ENCODE results near the gene GALNS.

The GALNS gene

DNA sequence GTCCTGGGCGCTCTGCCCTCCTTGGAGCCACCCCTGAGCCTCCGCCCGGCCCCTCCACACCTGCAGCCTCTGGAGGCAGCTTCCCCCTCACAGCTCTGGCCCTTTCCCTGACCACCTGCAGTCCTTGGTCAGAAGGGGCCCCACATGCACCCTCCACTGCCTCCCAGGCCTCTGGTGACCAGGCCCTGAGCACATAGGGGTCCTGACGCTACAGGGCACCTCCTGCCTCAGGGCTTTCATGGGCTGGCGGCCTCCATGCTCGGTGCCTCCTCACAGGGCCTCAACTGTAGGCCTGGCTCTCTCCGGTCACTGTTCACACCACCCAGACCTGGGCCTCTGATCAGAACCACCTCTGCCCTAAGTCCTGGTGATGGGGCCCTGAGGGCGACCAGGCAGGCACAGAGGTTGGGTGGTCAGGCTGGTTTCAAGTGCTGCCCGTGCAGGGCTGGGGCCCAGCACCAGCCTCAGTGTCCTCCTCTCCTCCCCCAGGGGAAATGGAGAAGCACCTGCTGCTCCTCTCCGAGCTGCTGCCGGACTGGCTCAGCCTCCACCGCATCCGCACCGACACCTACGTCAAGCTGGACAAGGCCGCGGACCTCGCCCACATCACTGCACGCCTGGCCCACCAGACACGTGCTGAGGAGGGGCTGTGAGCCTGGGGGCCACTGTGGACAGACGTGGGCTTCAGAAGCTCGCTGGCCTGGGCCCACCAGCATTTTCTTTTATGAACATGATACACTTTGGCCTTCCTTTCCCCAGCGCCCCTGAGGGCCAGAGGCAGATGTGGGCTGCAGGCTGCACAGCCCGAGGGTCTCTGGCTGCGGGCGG is 48.9 kb downstream of the GALNS start:
- H3K9me3 ChIP-seq (ENCODE audit: low read depth, low read length): no peaks in the 10 kb centered on the region
- TF ChIP-seq POLR2AphosphoS5 (IDR thresholded peaks at IDR 0.05; ENCODE audit: borderline replicate concordance, low read depth, low read length): no peak
- TF ChIP-seq FOXP2 (optimal IDR thresholded peaks at IDR 0.05; ENCODE audit: control extremely low read depth, extremely low read length, insufficient read depth): no peak
- TF ChIP-seq EZH2 (IDR thresholded peaks at IDR 0.05): no peak
- H3K27ac ChIP-seq: no peak overlapping the region
- no peak overlapping the region for H3K9ac ChIP-seq (ENCODE audit: insufficient read length)
- H3K4me3 ChIP-seq: no peak overlapping the region
- peaks cover 33% of the 10 kb centered on the region; the same call in 1 of the 2 replicates for H3K36me3 ChIP-seq (ENCODE audit: insufficient read depth, low read length)
- no peak for DNase-seq (ENCODE audit: low read depth, low spot score)

DNA sequence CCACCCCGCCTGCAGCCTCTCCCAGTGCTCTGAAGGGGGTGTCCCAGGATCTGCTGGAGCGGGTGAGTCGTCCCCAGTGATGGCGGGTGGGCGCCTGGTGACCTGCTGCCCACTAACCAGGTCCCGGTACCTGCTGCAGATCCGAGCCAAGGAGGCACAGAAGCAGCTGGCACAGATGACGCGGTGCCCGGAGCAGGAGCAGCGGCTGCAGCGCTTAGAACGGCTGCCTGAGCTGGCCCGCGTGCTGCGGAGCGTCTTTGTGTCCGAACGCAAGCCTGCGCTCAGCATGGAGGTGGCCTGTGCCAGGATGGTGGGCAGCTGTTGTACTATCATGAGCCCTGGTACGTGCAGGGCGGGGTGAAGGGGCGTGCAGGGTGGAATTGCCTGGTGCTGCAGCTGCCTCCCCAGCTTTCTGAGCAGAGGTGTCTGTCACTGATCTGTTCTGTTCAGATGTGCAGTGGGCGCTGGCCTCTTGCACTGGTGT is 49.6 kb downstream of the GALNS start:
- no peak overlapping the region for H3K9ac ChIP-seq (ENCODE audit: insufficient read length)
- H3K27ac ChIP-seq: no peak overlapping the region
- no peak for DNase-seq (ENCODE audit: low read depth, low spot score)
- no peaks in the 10 kb centered on the region for H3K9me3 ChIP-seq (ENCODE audit: low read depth, low read length)
- no peak for TF ChIP-seq FOXP2 (optimal IDR thresholded peaks at IDR 0.05; ENCODE audit: control extremely low read depth, extremely low read length, insufficient read depth)
- TF ChIP-seq EZH2 (IDR thresholded peaks at IDR 0.05): no peak
- no peak for TF ChIP-seq POLR2AphosphoS5 (IDR thresholded peaks at IDR 0.05; ENCODE audit: borderline replicate concordance, low read depth, low read length)
- peaks cover 33% of the 10 kb centered on the region; the same call in 1 of the 2 replicates for H3K36me3 ChIP-seq (ENCODE audit: insufficient read depth, low read length)
- no peak overlapping the region for H3K4me3 ChIP-seq

DNA sequence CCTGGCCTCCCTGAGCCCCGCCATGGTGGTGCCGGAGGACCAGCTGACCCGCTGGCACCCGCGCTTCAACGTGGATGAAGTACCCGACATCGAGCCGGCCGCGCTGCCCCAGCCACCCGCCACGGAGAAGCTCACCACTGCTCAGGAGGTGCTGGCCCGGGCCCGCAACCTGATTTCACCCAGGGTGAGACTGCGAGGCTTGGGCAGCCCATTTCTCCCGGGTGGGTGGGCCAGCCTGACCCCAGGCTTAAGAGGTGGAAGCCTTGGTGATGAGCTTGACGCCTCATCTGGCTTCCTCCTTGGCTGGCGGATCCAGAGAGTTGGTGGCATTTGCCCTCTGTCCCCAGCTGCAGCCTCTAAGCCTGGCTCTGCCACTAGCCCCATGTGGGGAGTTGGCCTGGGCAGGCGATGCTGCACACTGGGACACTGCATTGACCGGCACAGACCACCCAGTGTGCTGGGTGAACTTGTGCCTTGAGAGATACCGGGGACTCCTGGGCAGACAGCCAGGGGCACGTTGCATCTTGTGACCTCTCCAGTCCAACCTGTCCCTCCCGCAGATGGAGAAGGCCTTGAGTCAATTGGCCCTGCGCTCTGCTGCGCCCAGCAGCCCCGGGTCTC is 50.1 kb downstream of the GALNS start:
- Histone ChIP-seq H3K9ac (ENCODE audit: insufficient read length) (no peak overlapping the region), H3K36me3 (ENCODE audit: insufficient read depth, low read length) (peaks cover 33% of the 10 kb centered on the region; the same call in 1 of the 2 replicates), H3K27ac (no peak overlapping the region), H3K9me3 (ENCODE audit: low read depth, low read length) (no peaks in the 10 kb centered on the region), H3K4me3 (no peak overlapping the region)
- no peak for DNase-seq (ENCODE audit: low read depth, low spot score)
- TF ChIP-seq FOXP2 (optimal IDR thresholded peaks at IDR 0.05; ENCODE audit: control extremely low read depth, extremely low read length, insufficient read depth) (no peak), POLR2AphosphoS5 (IDR thresholded peaks at IDR 0.05; ENCODE audit: borderline replicate concordance, low read depth, low read length) (no peak), EZH2 (IDR thresholded peaks at IDR 0.05) (no peak)

DNA sequence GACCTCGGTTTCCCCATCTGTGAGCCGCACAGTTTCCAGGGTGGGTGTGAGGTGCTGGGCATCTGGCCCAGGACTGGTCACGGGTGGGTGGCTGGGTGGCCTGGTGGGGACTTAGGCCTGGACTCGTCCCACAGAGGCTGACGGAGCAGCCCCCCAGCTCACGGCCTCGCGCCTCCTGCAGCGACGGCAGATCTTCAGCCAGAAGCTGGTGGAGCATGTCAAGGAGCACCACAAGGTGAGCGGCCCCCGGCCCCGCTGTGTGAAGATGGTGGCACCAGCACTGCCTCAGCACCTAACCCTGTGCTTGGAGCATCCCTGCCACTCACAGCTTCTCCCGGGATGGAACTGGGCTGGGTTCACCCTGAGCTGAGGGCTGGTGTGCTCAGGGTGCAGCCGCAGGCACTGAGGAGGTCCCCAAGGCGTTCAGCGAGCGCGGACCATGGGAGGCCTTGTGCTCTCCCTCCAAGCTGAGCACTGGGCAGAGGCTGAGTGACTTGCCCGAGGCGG is 50.8 kb downstream of the GALNS start:
- no peak overlapping the region for H3K4me3 ChIP-seq
- H3K27ac ChIP-seq: no peak overlapping the region
- H3K9ac ChIP-seq (ENCODE audit: insufficient read length): no peak overlapping the region
- no peak for DNase-seq (ENCODE audit: low read depth, low spot score)
- TF ChIP-seq EZH2 (IDR thresholded peaks at IDR 0.05) (no peak), FOXP2 (optimal IDR thresholded peaks at IDR 0.05; ENCODE audit: control extremely low read depth, extremely low read length, insufficient read depth) (no peak), POLR2AphosphoS5 (IDR thresholded peaks at IDR 0.05; ENCODE audit: borderline replicate concordance, low read depth, low read length) (no peak)
- peaks cover 33% of the 10 kb centered on the region; the same call in 1 of the 2 replicates for H3K36me3 ChIP-seq (ENCODE audit: insufficient read depth, low read length)
- H3K9me3 ChIP-seq (ENCODE audit: low read depth, low read length): no peaks in the 10 kb centered on the region

DNA sequence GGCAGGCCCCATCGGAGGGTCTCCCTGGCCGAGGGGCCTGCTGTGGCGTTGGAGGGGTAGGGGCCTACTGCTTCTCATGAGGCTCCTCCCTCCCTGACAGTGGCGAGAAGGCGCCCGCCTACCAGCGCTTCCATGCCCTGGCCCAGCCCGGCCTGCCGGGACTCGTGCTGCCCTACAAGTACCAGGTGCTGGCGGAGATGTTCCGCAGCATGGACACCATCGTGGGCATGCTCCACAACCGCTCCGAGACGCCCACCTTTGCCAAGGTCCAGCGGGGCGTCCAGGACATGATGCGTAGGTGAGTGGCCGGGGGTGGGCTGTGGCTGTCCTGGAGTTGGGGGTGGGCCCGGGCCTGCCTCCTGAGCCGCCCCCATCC is 51.4 kb downstream of the GALNS start:
- Histone ChIP-seq H3K9ac (ENCODE audit: insufficient read length) (no peak overlapping the region), H3K9me3 (ENCODE audit: low read depth, low read length) (no peaks in the 10 kb centered on the region), H3K27ac (no peak overlapping the region), H3K4me3 (peak overlapping the region; percentile 78), H3K36me3 (ENCODE audit: insufficient read depth, low read length) (peaks cover 33% of the 10 kb centered on the region; the same call in 1 of the 2 replicates)
- TF ChIP-seq FOXP2 (optimal IDR thresholded peaks at IDR 0.05; ENCODE audit: control extremely low read depth, extremely low read length, insufficient read depth): no peak
- DNase-seq (ENCODE audit: low read depth, low spot score): no peak

DNA sequence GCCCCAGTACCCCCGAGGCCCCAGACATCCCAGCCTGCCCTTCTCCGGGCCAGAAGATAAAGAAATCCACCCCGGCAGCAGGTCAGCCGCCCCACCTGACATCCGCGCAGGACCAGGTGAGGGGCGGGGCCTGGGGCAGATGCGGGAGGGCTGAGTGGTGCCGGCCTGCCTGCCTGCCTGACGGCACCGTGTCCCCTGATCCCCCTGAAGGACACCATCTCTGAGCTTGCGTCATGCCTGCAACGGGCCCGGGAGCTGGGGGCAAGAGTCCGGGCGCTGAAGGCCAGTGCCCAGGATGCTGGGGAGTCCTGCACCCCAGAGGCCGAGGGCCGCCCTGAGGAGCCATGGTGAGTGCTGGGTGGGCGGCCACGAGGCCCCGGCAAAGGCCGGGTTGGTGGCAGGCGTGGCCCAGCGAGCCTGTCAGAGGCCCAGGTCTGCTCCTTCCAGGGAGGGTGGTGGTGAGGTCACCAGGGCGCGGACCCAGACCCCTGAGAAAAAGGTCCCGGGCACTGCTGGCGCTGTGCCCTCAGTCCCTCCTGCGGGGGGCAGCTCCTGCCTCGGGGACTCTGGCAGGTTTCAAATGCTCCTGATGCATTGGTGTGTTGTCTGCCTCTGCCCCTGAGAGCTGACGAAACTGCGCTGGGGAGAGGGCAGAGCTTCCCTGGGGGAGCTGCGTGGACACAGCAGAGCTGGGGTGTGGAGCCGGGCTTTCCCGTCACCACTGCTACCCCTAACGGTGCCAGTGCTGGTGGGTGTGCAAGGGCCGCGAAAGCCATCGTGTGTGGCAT is 52.0 kb downstream of the GALNS start:
- no peaks in the 10 kb centered on the region for H3K9me3 ChIP-seq (ENCODE audit: low read depth, low read length)
- no peak overlapping the region for H3K27ac ChIP-seq
- H3K36me3 ChIP-seq (ENCODE audit: insufficient read depth, low read length): peaks cover 33% of the 10 kb centered on the region; the same call in 1 of the 2 replicates
- no peak for DNase-seq (ENCODE audit: low read depth, low spot score)
- H3K4me3 ChIP-seq: peak overlapping the region; percentile 78
- TF ChIP-seq FOXP2 (optimal IDR thresholded peaks at IDR 0.05; ENCODE audit: control extremely low read depth, extremely low read length, insufficient read depth) (no peak), EZH2 (IDR thresholded peaks at IDR 0.05) (no peak), POLR2AphosphoS5 (IDR thresholded peaks at IDR 0.05; ENCODE audit: borderline replicate concordance, low read depth, low read length) (no peak; the same call in 1 of the 2 replicates)
- H3K9ac ChIP-seq (ENCODE audit: insufficient read length): peak overlapping the region; percentile 76

DNA sequence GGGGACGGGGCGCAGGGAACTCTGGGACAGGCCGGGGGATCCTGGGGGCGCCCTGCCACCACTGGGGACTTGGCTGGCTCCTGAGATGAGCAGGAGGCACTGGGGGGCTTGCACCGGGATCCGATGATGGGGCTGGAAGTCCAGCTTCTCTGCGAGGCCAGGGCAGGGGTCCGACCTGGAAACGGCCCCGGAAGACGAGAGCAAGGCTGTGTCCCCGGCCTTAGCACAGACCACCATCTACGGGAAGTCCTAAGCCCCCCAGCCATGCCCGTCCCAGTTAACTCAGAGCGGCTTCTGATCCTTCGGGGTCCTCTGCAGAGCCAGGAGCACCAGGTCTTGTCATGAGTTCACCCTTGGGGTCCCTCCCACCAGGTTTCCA is 52.6 kb downstream of the GALNS start:
- Histone ChIP-seq H3K9ac (ENCODE audit: insufficient read length) (peak overlapping the region; percentile 76), H3K9me3 (ENCODE audit: low read depth, low read length) (no peaks in the 10 kb centered on the region), H3K27ac (no peak overlapping the region; the same call in 1 of the 2 replicates), H3K36me3 (ENCODE audit: insufficient read depth, low read length) (peaks cover 33% of the 10 kb centered on the region; the same call in 1 of the 2 replicates), H3K4me3 (peak overlapping the region; percentile 78)
- no peak for DNase-seq (ENCODE audit: low read depth, low spot score)
- TF ChIP-seq EZH2 (IDR thresholded peaks at IDR 0.05): no peak
- TF ChIP-seq FOXP2 (optimal IDR thresholded peaks at IDR 0.05; ENCODE audit: control extremely low read depth, extremely low read length, insufficient read depth): no peak
- TF ChIP-seq POLR2AphosphoS5 (IDR thresholded peaks at IDR 0.05; ENCODE audit: borderline replicate concordance, low read depth, low read length): no peak

Data from SK-N-MC (cell line).